Spleen (tissue), 11 donors: ENCODE results near the gene ATP2B3. TPM values are rescaled to one million over a fixed set of nuclear protein-coding genes. Genes with fewer than 3 reads are reported as not detected.

Experiments used
- DNase-seq: peaks from one replicate; pipeline ENCODE4 v3.0.0-alpha.2; 2020
- H3K27ac ChIP-seq, 8 donors: fragments of 200-600 bp; sonication (generic) in 7 of 8; 1 replicate in 4 of 8; 2 replicates in 4 of 8; pipeline versions ENCODE4 v1.5.0 to v1.8.0; 2016 to 2021; ENCODE audit warnings: inconsistent platforms in 4 of 8, mild to moderate bottlenecking in 4 of 8, moderate library complexity in 1 of 8
- H3K27me3 ChIP-seq, 7 donors: fragments of 200-600 bp; sonication (generic) in 6 of 7; replicated peaks in 1 of 7; 1 replicate in 4 of 7; 2 replicates in 3 of 7; pipeline versions ENCODE4 v1.5.0 to v1.8.0; 2016 to 2021; ENCODE audit warnings: inconsistent platforms in 3 of 7, mild to moderate bottlenecking in 1 of 7
- H3K36me3 ChIP-seq, 6 donors: fragments of 200-600 bp; sonication (generic) in 5 of 6; 1 replicate in 4 of 6; 2 replicates in 2 of 6; pipeline versions ENCODE4 v1.5.0 to v1.8.0; 2016 to 2021; ENCODE audit warnings: inconsistent platforms in 2 of 6
- H3K4me1 ChIP-seq, 6 donors: fragments of 200-600 bp; sonication (generic) in 5 of 6; 1 replicate in 3 of 6; 2 replicates in 3 of 6; pipeline versions ENCODE4 v1.5.0 to v1.8.0; 2016 to 2021; ENCODE audit warnings: inconsistent platforms in 3 of 6
- H3K4me3 ChIP-seq, 8 donors: fragments of 200-600 bp; sonication (generic) in 7 of 8; 1 replicate in 4 of 8; 2 replicates in 4 of 8; pipeline versions ENCODE4 v1.5.0 to v1.8.0; 2016 to 2021; ENCODE audit warnings: inconsistent platforms in 4 of 8, mild to moderate bottlenecking in 4 of 8, moderate library complexity in 2 of 8
- H3K9me3 ChIP-seq, 8 donors: fragments of 200-600 bp; sonication (generic) in 7 of 8; 1 replicate in 4 of 8; 2 replicates in 4 of 8; pipeline versions ENCODE4 v1.5.0 to v1.8.0; 2016 to 2021; ENCODE audit warnings: inconsistent platforms in 4 of 8
- CTCF ChIP-seq, 11 experiments: fragments of 200-600 bp in 7 of 11; fragments of 450-650 bp in 4 of 11; sonication (generic) in 4 of 11; IDR thresholded peaks in 8 of 11; conservative IDR thresholded peaks in 3 of 11; 1 replicate in 7 of 11; 2 replicates in 4 of 11; pipeline versions ENCODE4 v1.4.0 to v1.8.0; 2016 to 2021; ENCODE audit warnings: antibody characterized with exemption in 11 of 11, inconsistent platforms in 4 of 11, mild to moderate bottlenecking in 1 of 11
- POLR2A ChIP-seq, 3 donors: fragments of 450-650 bp; IDR thresholded peaks; one replicate each; pipeline ENCODE4 v1.5.1; 2017; ENCODE audit warnings: antibody characterized with exemption in 3 of 3, mild to moderate bottlenecking in 1 of 3
- POLR2AphosphoS5 ChIP-seq, 3 donors: sonication (generic); formaldehyde crosslinking; IDR thresholded peaks; one replicate each; pipeline ENCODE4 v1.5.1; 2017; ENCODE audit warnings: antibody characterized with exemption in 3 of 3
- WGBS, 5 donors: extraction: QIAGEN DNeasy Blood & Tissue Kit in 3 of 5; methylation state at CpG; one replicate each; pipeline versions ENCODE4 v1.1.5 to v1.1.7; 2013 to 2018; 5-methylcytosine and 5-hydroxymethylcytosine counted together
- intact Hi-C: fragments of 100-400 bp; cut with DNase I; formaldehyde crosslinking; loops from one replicate; pipeline ENCODE4 v1.15.0; 2023; ENCODE audit warnings: low total_unique reads
- polyA plus RNA-seq, 3 donors: library from polyadenylated mRNA; stranded (reverse); fragments of 200-250 nt; gene quantifications; one replicate each; pipeline ENCODE4 v1.2.1, GENCODE V29; 2013
- total RNA-seq, 7 donors: library from RNA; depleted of rRNA in 3 of 7; stranded (reverse); fragments of >200 nt in 3 of 7; fragmentation: NEBNext Ultra II Directional in 4 of 7; extraction: Animal tissue kit (Norgen Biotek cat#: 25700) in 4 of 7; gene quantifications; one replicate each; pipeline versions ENCODE4 v1.1.0 to v1.2.1, GENCODE V29; 2016 to 2021
- donor health status: healthy with polysubstance abuse.
- donor health status: DM: no; HTN: no; CAD: no; lungs with moderate emphysema.
- donor health status: DM: no; HTN: no; CAD: no.
- donor health status: Bipolar disorder and iron deficiency.
- donor health status: healthy.
- donor health status: DM: no; HTN: no; CAD: no.
- donor health status: DM: yes; HTN: yes; CAD: no.

Gene ATP2B3
- total and polyA plus RNA-seq, 10 donors: 0.07 to 0.13 TPM; not detected in 8

- Histone ChIP-seq H3K27me3 (peaks cover 0 to 18% (median 0%) of the 10 kb centered on the region in 7 donors), H3K4me3 (peak overlapping the region in 2 of 8 donors; percentile 4 to 59)
- 76 to 100% (median 95%) methylated on average over 4 to 10 of the region's 10 CpGs for WGBS, 5 donors
These were observed 43.2 kb upstream of the ATP2B3 start for GRCh38 chrX:153474266-153474665.

GRCh38 chrX:153474718-153475117 lies 42.7 kb upstream of the ATP2B3 start:
- H3K36me3 ChIP-seq: no peaks in the 10 kb centered on the region
- H3K9me3 ChIP-seq: no peaks in the 10 kb centered on the region
- 0 to 55% (median 14%) methylated on average over 9 to 59 of the region's 59 CpGs; no CpG with 5 or more reads in 1 of the 5 donors for whole genome bisulfite sequencing, 5 donors
- intact Hi-C loops: no loop called here
- H3K4me3 ChIP-seq: peak overlapping the region in 5 of 8 donors; percentile 4 to 59 (median 21)
- no peak for TF ChIP-seq CTCF (IDR thresholded peaks at IDR 0.05 in 8 of 11, conservative IDR thresholded peaks at IDR 0.05 in 3 of 11)
- peak in 2 of 3 donors; percentile 45 to 73 for TF ChIP-seq POLR2AphosphoS5 (IDR thresholded peaks at IDR 0.05)
- peak overlapping the region in 5 of 8 donors; percentile 27 to 57 (median 34) for H3K27ac ChIP-seq
- H3K27me3 ChIP-seq: peaks cover 0 to 18% (median 0%) of the 10 kb centered on the region in 7 donors
- DNase-seq: peak; percentile 87
- H3K4me1 ChIP-seq: peaks cover 0 to 27% (median 15%) of the 10 kb centered on the region in 6 donors

More at GRCh38 chrX:153474266-153474665, 43.2 kb upstream of the ATP2B3 start:
- Histone ChIP-seq H3K4me1 (peaks cover 2 to 32% (median 20%) of the 10 kb centered on the region in 6 donors), H3K36me3 (no peaks in the 10 kb centered on the region), H3K27ac (peak overlapping the region in 3 of 8 donors; percentile 15 to 24 (median 18)), H3K9me3 (no peaks in the 10 kb centered on the region)
- TF ChIP-seq POLR2AphosphoS5 (IDR thresholded peaks at IDR 0.05): no peak
- TF ChIP-seq POLR2A (IDR thresholded peaks at IDR 0.05): no peak
- TF ChIP-seq CTCF (IDR thresholded peaks at IDR 0.05 in 8 of 11, conservative IDR thresholded peaks at IDR 0.05 in 3 of 11): no peak
- intact Hi-C loops: no loop called here
- DNase-seq: no peak

GRCh38 chrX:153475271-153475670 lies 42.2 kb upstream of the ATP2B3 start:
- Histone ChIP-seq H3K36me3 (no peaks in the 10 kb centered on the region), H3K4me1 (peaks cover 0 to 24% (median 12%) of the 10 kb centered on the region in 6 donors), H3K9me3 (no peaks in the 10 kb centered on the region), H3K27me3 (peaks cover 0 to 18% (median 0%) of the 10 kb centered on the region in 7 donors), H3K27ac (peak overlapping the region in 5 of 8 donors; percentile 27 to 57 (median 34)), H3K4me3 (peak overlapping the region in 2 of 8 donors; percentile 21 to 59)
- WGBS, 5 donors: 79 to 87% (median 86%) methylated on average over 7 of the region's 7 CpGs
- TF ChIP-seq POLR2A (IDR thresholded peaks at IDR 0.05): no peak
- no peak for TF ChIP-seq POLR2AphosphoS5 (IDR thresholded peaks at IDR 0.05)
- no peak for DNase-seq
- intact Hi-C loops: no loop called here

- peaks cover 0 to 20% (median 0%) of the 10 kb centered on the region in 7 donors for H3K27me3 ChIP-seq
- no peak overlapping the region for H3K4me3 ChIP-seq
- intact Hi-C loops: no loop called here
- no peaks in the 10 kb centered on the region for H3K36me3 ChIP-seq
- H3K4me1 ChIP-seq: peaks cover 0 to 23% (median 12%) of the 10 kb centered on the region in 6 donors
- no peaks in the 10 kb centered on the region for H3K9me3 ChIP-seq
- DNase-seq: no peak
- TF ChIP-seq CTCF (IDR thresholded peaks at IDR 0.05 in 8 of 11, conservative IDR thresholded peaks at IDR 0.05 in 3 of 11): no peak
- no peak for TF ChIP-seq POLR2A (IDR thresholded peaks at IDR 0.05)
- TF ChIP-seq POLR2AphosphoS5 (IDR thresholded peaks at IDR 0.05): no peak
- 87 to 96% (median 89%) methylated on average over 10 to 11 of the region's 11 CpGs for WGBS, 5 donors
- peak overlapping the region in 1 of 8 donors; percentile 59 for H3K27ac ChIP-seq
These were observed 41.6 kb upstream of the ATP2B3 start for GRCh38 chrX:153475751-153476281.
